Liver (tissue), 9 donors: ENCODE measurements around the gene ATP2B3. TPM values are rescaled to one million over a fixed set of nuclear protein-coding genes. Genes with fewer than 3 reads are reported as not detected.

ENCODE experiments used
- DNase-seq: peaks from one replicate; pipeline ENCODE4 v3.0.0-alpha.2; 2017; ENCODE audit warnings: low spot score
- H3K27ac ChIP-seq, 2 donors: one replicate each; pipeline ENCODE4 v1.7.0; 2013; ENCODE audit warnings: inconsistent platforms in 2 of 2, low read length in 2 of 2, control low read depth in 1 of 2, low read depth in 1 of 2, mild to moderate bottlenecking in 1 of 2
- H3K27me3 ChIP-seq, 4 donors: one replicate each; pipeline versions ENCODE4 v1.6.1 to v1.7.0; 2013; ENCODE audit warnings: low read length in 3 of 4, inconsistent platforms in 1 of 4, mild to moderate bottlenecking in 1 of 4, moderate library complexity in 1 of 4; ENCODE audit not compliant: control insufficient read depth in 4 of 4, insufficient read depth in 4 of 4
- H3K36me3 ChIP-seq, 4 donors: one replicate each; pipeline versions ENCODE4 v1.6.1 to v1.7.0; 2013; ENCODE audit warnings: low read length in 3 of 4, mild to moderate bottlenecking in 3 of 4, low read depth in 1 of 4, moderate library complexity in 1 of 4; ENCODE audit not compliant: control insufficient read depth in 4 of 4, insufficient read depth in 3 of 4
- H3K4me1 ChIP-seq, 4 donors: one replicate each; pipeline versions ENCODE4 v1.6.1 to v1.7.0; 2013; ENCODE audit warnings: low read length in 3 of 4, mild to moderate bottlenecking in 3 of 4, moderate library complexity in 1 of 4; ENCODE audit not compliant: control insufficient read depth in 4 of 4, insufficient read depth in 4 of 4
- H3K4me3 ChIP-seq, 3 donors: one replicate each; pipeline versions ENCODE4 v1.6.1 to v1.7.0; 2013; ENCODE audit warnings: low read length in 3 of 3, control low read depth in 1 of 3, low read depth in 1 of 3, mild to moderate bottlenecking in 1 of 3
- H3K9ac ChIP-seq, 2 donors: one replicate each; pipeline ENCODE4 v1.7.0; 2013; ENCODE audit warnings: low read length in 2 of 2, mild to moderate bottlenecking in 2 of 2, moderate library complexity in 2 of 2, control low read depth in 1 of 2, low read depth in 1 of 2
- H3K9me3 ChIP-seq, 4 donors: one replicate each; pipeline versions ENCODE4 v1.6.1 to v1.7.0; 2013; ENCODE audit warnings: low read length in 3 of 4; ENCODE audit not compliant: control insufficient read depth in 4 of 4
- ATF3 ChIP-seq: IDR thresholded peaks from 2 replicates; pipeline ENCODE4 v1.6.1; 2016; ENCODE audit warnings: antibody characterized with exemption
- CTCF ChIP-seq: fragments of 150-350 bp; IDR thresholded peaks from 2 replicates; pipeline ENCODE4 v1.5.1; 2017; ENCODE audit warnings: improper control_type of control experiment, low read depth, low read length; ENCODE audit not compliant: missing input control
- EGR1 ChIP-seq, 2 donors: IDR thresholded peaks; 2 replicates each; pipeline ENCODE4 v1.6.1; 2016 to 2018; ENCODE audit warnings: antibody characterized with exemption in 2 of 2, low read depth in 2 of 2
- FOXA1 ChIP-seq: IDR thresholded peaks from 2 replicates; pipeline ENCODE4 v1.6.1; 2016; ENCODE audit warnings: antibody characterized with exemption
- FOXA2 ChIP-seq: IDR thresholded peaks from 2 replicates; pipeline ENCODE4 v1.6.1; 2016; ENCODE audit warnings: antibody characterized with exemption
- GABPA ChIP-seq, 2 donors: IDR thresholded peaks in 1 of 2; conservative IDR thresholded peaks in 1 of 2; 2 replicates each; pipeline ENCODE4 v1.6.1; 2016; ENCODE audit warnings: antibody characterized with exemption in 2 of 2, mild to moderate bottlenecking in 1 of 2, moderate library complexity in 1 of 2
- HNF4A ChIP-seq, 2 donors: conservative IDR thresholded peaks; 2 replicates each; pipeline ENCODE4 v1.6.1; 2016; ENCODE audit warnings: antibody characterized with exemption in 2 of 2, mild to moderate bottlenecking in 2 of 2
- HNF4G ChIP-seq: IDR thresholded peaks from 2 replicates; pipeline ENCODE4 v1.6.1; 2016; ENCODE audit warnings: antibody characterized with exemption
- NR2F2 ChIP-seq: IDR thresholded peaks from 2 replicates; pipeline ENCODE4 v1.6.1; 2016; ENCODE audit warnings: antibody characterized with exemption
- RAD21 ChIP-seq, 2 donors: IDR thresholded peaks; 2 replicates each; pipeline ENCODE4 v1.6.1; 2016; ENCODE audit warnings: antibody characterized with exemption in 2 of 2, mild to moderate bottlenecking in 2 of 2
- REST ChIP-seq: IDR thresholded peaks from 2 replicates; pipeline ENCODE4 v1.6.1; 2016; ENCODE audit warnings: antibody characterized with exemption, mild to moderate bottlenecking
- RXRA ChIP-seq, 2 donors: IDR thresholded peaks; 2 replicates each; pipeline ENCODE4 v1.6.1; 2017 to 2018; ENCODE audit warnings: antibody characterized with exemption in 2 of 2, mild to moderate bottlenecking in 1 of 2
- TAF1 ChIP-seq: conservative IDR thresholded peaks from 2 replicates; pipeline ENCODE4 v1.6.1; 2016; ENCODE audit warnings: antibody characterized with exemption, mild to moderate bottlenecking
- YY1 ChIP-seq: IDR thresholded peaks from 2 replicates; pipeline ENCODE4 v1.6.1; 2016; ENCODE audit warnings: antibody characterized with exemption, mild to moderate bottlenecking
- ZBTB33 ChIP-seq: IDR thresholded peaks from 2 replicates; pipeline ENCODE4 v1.6.1; 2016; ENCODE audit warnings: antibody characterized with exemption
- WGBS: extraction: QIAGEN DNeasy Blood & Tissue Kit; methylation state at CpG from one replicate; pipeline ENCODE4 v1.1.7; 2013; 5-methylcytosine and 5-hydroxymethylcytosine counted together
- polyA plus RNA-seq, 2 donors: library from polyadenylated mRNA; stranded (reverse) in 1 of 2; unstranded in 1 of 2; fragments of 200-250 nt in 1 of 2; fragments of >200 nt in 1 of 2; fragmentation: Nextera tagmentation in 1 of 2; extraction: Ambion mirVana in 1 of 2; gene quantifications; one replicate each; pipeline versions ENCODE4 v1.2.1 to v1.2.3, GENCODE V29; 2013 to 2015
- total RNA-seq, 2 donors: library from RNA; depleted of rRNA; stranded (reverse); fragments of >200 nt; gene quantifications; one replicate each; pipeline ENCODE4 v1.2.3, GENCODE V29; 2014
- donor health status: healthy.
- donor health status: healthy.
- donor health status: healthy.
- donor health status: healthy.
- donor health status: healthy.

Gene ATP2B3
- total and polyA plus RNA-seq, 4 donors: not detected

GRCh38 chrX:153585827-153586226, 68.4 kb downstream of the ATP2B3 start:
- Histone ChIP-seq H3K27ac (no peak overlapping the region), H3K36me3 (peaks cover 0 to 9% (median 0%) of the 10 kb centered on the region in 4 donors), H3K9ac (no peak overlapping the region), H3K27me3 (no peaks in the 10 kb centered on the region), H3K9me3 (no peaks in the 10 kb centered on the region), H3K4me3 (no peak overlapping the region), H3K4me1 (peaks cover 0 to 1% (median 0%) of the 10 kb centered on the region in 4 donors)
- no peak for DNase-seq
- WGBS: 93% methylated on average over 4 of the region's 4 CpGs
- TF ChIP-seq HNF4G (no peak), RAD21 (IDR thresholded peaks at IDR 0.05) (no peak), NR2F2 (no peak), ZBTB33 (no peak), ATF3 (no peak), CTCF (no peak), FOXA2 (no peak), FOXA1 (no peak), RXRA (IDR thresholded peaks at IDR 0.05) (no peak), REST (no peak), YY1 (no peak)

- no peak for DNase-seq
- Histone ChIP-seq H3K4me1 (no peaks in the 10 kb centered on the region), H3K27ac (no peak overlapping the region), H3K4me3 (no peak overlapping the region), H3K36me3 (peaks cover 0 to 18% (median 3%) of the 10 kb centered on the region in 4 donors), H3K27me3 (no peaks in the 10 kb centered on the region), H3K9me3 (no peaks in the 10 kb centered on the region), H3K9ac (no peak overlapping the region)
- 96% methylated on average over 10 of the region's 10 CpGs for WGBS
- TF ChIP-seq EGR1 (IDR thresholded peaks at IDR 0.05; ENCODE audit: low read depth in 2 of 2): no peak
- no peak for TF ChIP-seq ATF3
- no peak for TF ChIP-seq GABPA (IDR thresholded peaks at IDR 0.05 in 1 of 2, conservative IDR thresholded peaks at IDR 0.05 in 1 of 2)
- TF ChIP-seq FOXA2: no peak
- TF ChIP-seq REST: no peak
- TF ChIP-seq RXRA (IDR thresholded peaks at IDR 0.05): no peak
- no peak for TF ChIP-seq ZBTB33
- no peak for TF ChIP-seq CTCF
- TF ChIP-seq HNF4A (conservative IDR thresholded peaks at IDR 0.05): no peak
- TF ChIP-seq TAF1: no peak
- TF ChIP-seq RAD21 (IDR thresholded peaks at IDR 0.05): no peak
These were observed 69.9 kb downstream of the ATP2B3 start for GRCh38 chrX:153587342-153587741.
